Right lobe of liver (tissue), 4 donors: ENCODE measurements around the gene STMND1.
A peak's percentile ranks its signal among the peaks of the same experiment; 100 is the strongest.

Source experiments
- POLR2A ChIP-seq: fragments of 450-650 bp; IDR thresholded peaks from one replicate; pipeline ENCODE4 v1.6.1; 2017; ENCODE audit warnings: antibody characterized with exemption, mild to moderate bottlenecking
- TF ChIP-seq, protein P1 (sequence below), 4 donors: fragments of 200-600 bp in 3 of 4; fragments of 450-650 bp in 1 of 4; IDR thresholded peaks; one replicate each; pipeline versions ENCODE4 v1.5.1 to v1.8.0; 2016 to 2022; ENCODE audit warnings: antibody characterized with exemption in 4 of 4, mild to moderate bottlenecking in 2 of 4
- donor health status: DM: no; HTN: no; CAD: no.
- donor health status: DM: no; HTN: no; CAD: no.
- donor health status: DM: no; HTN: yes; CAD: no.

DNA sequence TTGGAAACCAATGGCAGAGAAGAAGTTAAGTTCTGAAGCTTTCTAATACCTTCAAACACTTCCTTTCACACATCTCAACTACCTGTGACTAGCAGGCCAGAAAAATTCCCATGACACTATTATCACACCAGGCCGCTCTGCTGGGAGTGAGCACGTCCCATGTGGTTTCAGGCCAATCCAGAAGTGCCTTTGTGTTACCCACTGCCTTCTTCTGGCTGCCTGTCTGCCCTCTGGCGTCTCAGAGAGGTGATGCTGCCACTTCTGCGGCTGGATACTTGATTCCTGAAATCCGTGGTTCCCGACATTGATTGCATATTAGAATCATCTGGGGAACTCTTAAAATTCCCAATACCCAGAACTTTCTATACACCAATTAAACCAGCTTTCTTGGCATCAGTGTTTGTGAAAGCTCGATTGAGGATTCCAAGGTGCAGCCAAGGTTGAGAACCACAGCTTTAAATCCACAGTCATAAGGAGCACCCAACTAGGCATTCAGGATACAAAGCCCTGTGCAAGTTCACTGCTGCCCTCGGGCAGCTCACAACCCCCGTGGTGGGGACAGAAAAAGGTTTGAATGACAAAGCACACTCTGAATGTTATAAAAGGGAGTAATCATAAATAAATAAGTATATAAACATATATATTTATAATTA is 65.6 kb downstream of the STMND1 start:
- TF ChIP-seq, protein P1, sequence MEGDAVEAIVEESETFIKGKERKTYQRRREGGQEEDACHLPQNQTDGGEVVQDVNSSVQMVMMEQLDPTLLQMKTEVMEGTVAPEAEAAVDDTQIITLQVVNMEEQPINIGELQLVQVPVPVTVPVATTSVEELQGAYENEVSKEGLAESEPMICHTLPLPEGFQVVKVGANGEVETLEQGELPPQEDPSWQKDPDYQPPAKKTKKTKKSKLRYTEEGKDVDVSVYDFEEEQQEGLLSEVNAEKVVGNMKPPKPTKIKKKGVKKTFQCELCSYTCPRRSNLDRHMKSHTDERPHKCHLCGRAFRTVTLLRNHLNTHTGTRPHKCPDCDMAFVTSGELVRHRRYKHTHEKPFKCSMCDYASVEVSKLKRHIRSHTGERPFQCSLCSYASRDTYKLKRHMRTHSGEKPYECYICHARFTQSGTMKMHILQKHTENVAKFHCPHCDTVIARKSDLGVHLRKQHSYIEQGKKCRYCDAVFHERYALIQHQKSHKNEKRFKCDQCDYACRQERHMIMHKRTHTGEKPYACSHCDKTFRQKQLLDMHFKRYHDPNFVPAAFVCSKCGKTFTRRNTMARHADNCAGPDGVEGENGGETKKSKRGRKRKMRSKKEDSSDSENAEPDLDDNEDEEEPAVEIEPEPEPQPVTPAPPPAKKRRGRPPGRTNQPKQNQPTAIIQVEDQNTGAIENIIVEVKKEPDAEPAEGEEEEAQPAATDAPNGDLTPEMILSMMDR (IDR thresholded peaks at IDR 0.05), result peak; percentile 42 to 55 (median 48)
- TF ChIP-seq POLR2A, result no peak
